Superior temporal gyrus (tissue), 1 donor: ENCODE results near the gene TMPRSS7.
A peak's percentile ranks its signal among the peaks of the same experiment; 100 is the strongest.
"Not testable (repeated sequence)": the region's sequence is repeated elsewhere in the genome, so short reads cannot be mapped to it uniquely, and the experiment has no call there.

Source experiments
- DNase-seq: peaks from one replicate; pipeline ENCODE4 v3.0.0-alpha.2; 2016; ENCODE audit errors: extremely low spot score

TMPRSS7 gene

GRCh38 chr3:112059497-112059896 is 25.0 kb downstream of the TMPRSS7 start:
- no peak for DNase-seq

- no peak for DNase-seq
These were observed 26.6 kb downstream of the TMPRSS7 start for GRCh38 chr3:112061152-112061551.

- not testable (repeated sequence) for DNase-seq
These were observed 38.0 kb downstream of the TMPRSS7 start for GRCh38 chr3:112072387-112073060.

GRCh38 chr3:112074006-112074405 is 39.5 kb downstream of the TMPRSS7 start:
- no peak for DNase-seq

GRCh38 chr3:112074616-112075497 is 40.3 kb downstream of the TMPRSS7 start:
- DNase-seq: no peak

GRCh38 chr3:112078125-112079083 is 43.9 kb downstream of the TMPRSS7 start:
- no peak for DNase-seq

- DNase-seq: no peak
These were observed 48.7 kb downstream of the TMPRSS7 start for GRCh38 chr3:112083239-112083638.

GRCh38 chr3:112084980-112085705 is 50.6 kb downstream of the TMPRSS7 start:
- DNase-seq: no peak

- DNase-seq: no peak
These were observed 51.2 kb downstream of the TMPRSS7 start for GRCh38 chr3:112085735-112086075.

- peak; percentile 21 for DNase-seq
These were observed 51.7 kb downstream of the TMPRSS7 start, which contains the start of gene C3orf52 for GRCh38 chr3:112086076-112086854. Gene C3orf52 (plus strand): TSS chr3:112086389. CDS start chr3:112086408, 19 bp downstream.

- DNase-seq: no peak
These were observed 52.5 kb downstream of the TMPRSS7 start for GRCh38 chr3:112086875-112087524.

GRCh38 chr3:112087746-112088145 is 53.2 kb downstream of the TMPRSS7 start:
- DNase-seq: no peak

GRCh38 chr3:112088944-112089343 is 54.4 kb downstream of the TMPRSS7 start:
- DNase-seq: no peak

- DNase-seq: no peak
These were observed 55.7 kb downstream of the TMPRSS7 start for GRCh38 chr3:112089956-112090886.

GRCh38 chr3:112090887-112091586 is 56.5 kb downstream of the TMPRSS7 start:
- no peak for DNase-seq

- DNase-seq: no peak
These were observed 58.1 kb downstream of the TMPRSS7 start for GRCh38 chr3:112092496-112093179.

- DNase-seq: no peak
These were observed 58.6 kb downstream of the TMPRSS7 start for GRCh38 chr3:112093180-112093522.

GRCh38 chr3:112095731-112096130 is 61.2 kb downstream of the TMPRSS7 start:
- no peak for DNase-seq
